Lung (tissue), 12 donors: ENCODE results near the gene SMARCAL1. TPM values are rescaled to one million over a fixed set of nuclear protein-coding genes. Genes with fewer than 3 reads are reported as not detected.

Experiments
- ATAC-seq: fragments of 200-7000 bp; cut with Tn5 transposase; one replicate; pipeline ENCODE4 v1.9.1; 2020; ENCODE audit warnings: moderate number of reproducible peaks; ENCODE audit not compliant: insufficient read depth, low FRiP score
- DNase-seq, 3 donors: peaks; one replicate each; pipeline ENCODE4 v3.0.0-alpha.2; 2013 to 2017
- H3K27ac ChIP-seq, 2 donors: one replicate each; pipeline ENCODE4 v1.5.1; 2013; ENCODE audit warnings: mild to moderate bottlenecking in 2 of 2, moderate library complexity in 2 of 2, control low read depth in 1 of 2, inconsistent platforms in 1 of 2, low read depth in 1 of 2, low read length in 1 of 2
- H3K27me3 ChIP-seq, 3 donors: one replicate each; pipeline ENCODE4 v1.5.1; 2013; ENCODE audit warnings: low read length in 2 of 3; ENCODE audit not compliant: control insufficient read depth in 3 of 3, insufficient read depth in 3 of 3
- H3K36me3 ChIP-seq, 4 donors: one replicate each; pipeline ENCODE4 v1.5.1; 2013; ENCODE audit warnings: low read length in 4 of 4, mild to moderate bottlenecking in 1 of 4, moderate library complexity in 1 of 4; ENCODE audit not compliant: control insufficient read depth in 4 of 4, insufficient read depth in 4 of 4
- H3K4me1 ChIP-seq, 5 donors: one replicate each; pipeline ENCODE4 v1.5.1; 2013; ENCODE audit warnings: low read length in 5 of 5, mild to moderate bottlenecking in 2 of 5, moderate library complexity in 1 of 5; ENCODE audit not compliant: control insufficient read depth in 5 of 5, insufficient read depth in 5 of 5
- H3K4me3 ChIP-seq: one replicate; pipeline ENCODE4 v1.5.1; 2013; ENCODE audit warnings: mild to moderate bottlenecking, control low read depth, moderate library complexity
- H3K9ac ChIP-seq, 2 donors: one replicate each; pipeline ENCODE4 v1.5.1; 2013; ENCODE audit warnings: low read length in 2 of 2, control low read depth in 1 of 2; ENCODE audit not compliant: insufficient read depth in 1 of 2
- H3K9me3 ChIP-seq, 4 donors: one replicate each; pipeline ENCODE4 v1.5.1; 2013; ENCODE audit warnings: low read length in 3 of 4, mild to moderate bottlenecking in 1 of 4, moderate library complexity in 1 of 4; ENCODE audit not compliant: control insufficient read depth in 4 of 4, insufficient read depth in 3 of 4
- CTCF ChIP-seq: IDR thresholded peaks from 2 replicates; pipeline ENCODE4 v1.5.1; 2012; ENCODE audit warnings: mild to moderate bottlenecking; ENCODE audit errors: control extremely low read depth, extremely low read depth
- WGBS, 2 donors: extraction: QIAGEN DNeasy Blood & Tissue Kit; methylation state at CpG; one replicate each; pipeline ENCODE4 v1.1.7; 2013; 5-methylcytosine and 5-hydroxymethylcytosine counted together
- polyA plus RNA-seq, 2 donors: library from polyadenylated mRNA; stranded (reverse); fragments of 200-250 nt; gene quantifications; one replicate each; pipeline ENCODE4 v1.2.1, GENCODE V29; 2013
- total RNA-seq, 2 donors: library from RNA; depleted of rRNA in 1 of 2; stranded (reverse); fragments of >200 nt in 1 of 2; gene quantifications; one replicate each; pipeline ENCODE4 v1.2.1, GENCODE V29; 2014 to 2021
- donor health status: control.
- donor health status: control.
- donor health status: Bipolar disorder and iron deficiency.
- donor health status: healthy.
- donor health status: DM: yes; HTN: yes; CAD: no.

SMARCAL1 gene
- total and polyA plus RNA-seq, 4 donors, result 5.2 to 28.6 (median 13.5) TPM

GRCh38 chr2:216370961-216371712 is 41.1 kb upstream of the SMARCAL1 start:
- Histone ChIP-seq H3K4me1 (peaks cover 0 to 14% (median 4%) of the 10 kb centered on the region in 5 donors), H3K27ac (no peak overlapping the region), H3K9ac (no peak overlapping the region), H3K9me3 (peaks cover 0 to 2% (median 0%) of the 10 kb centered on the region in 4 donors), H3K36me3 (no peaks in the 10 kb centered on the region), H3K4me3 (no peak overlapping the region), H3K27me3 (peaks cover 13 to 44% (median 31%) of the 10 kb centered on the region in 3 donors)
- ATAC-seq, result no peak
- no peak for DNase-seq
- TF ChIP-seq CTCF, result no peak
- 2 to 3% methylated on average over 29 to 53 of the region's 53 CpGs for WGBS, 2 donors

GRCh38 chr2:216371721-216372702 is 40.3 kb upstream of the SMARCAL1 start, which contains the start of gene MARCHF4:
Gene MARCHF4 (minus strand): TSS chr2:216372483. CDS start chr2:216370260, 2,223 bp downstream.
- ATAC-seq (peak; percentile 88), DNase-seq (peak; percentile 81 to 89 (median 88))
- no peak within 1 kb of the TSS for H3K4me3 ChIP-seq
- H3K36me3 ChIP-seq, result no peaks in the 10 kb centered on the region
- TF ChIP-seq CTCF, result no peak
- no peak within 1 kb of the TSS for H3K27ac ChIP-seq
- H3K27me3 ChIP-seq, result peaks cover 13 to 44% (median 31%) of the 10 kb centered on the region in 3 donors
- no peak within 1 kb of the TSS for H3K9ac ChIP-seq
- peaks cover 0 to 14% (median 4%) of the 10 kb centered on the region in 5 donors for H3K4me1 ChIP-seq
- H3K9me3 ChIP-seq, result peaks cover 0 to 2% (median 0%) of the 10 kb centered on the region in 4 donors
- WGBS, 2 donors, result 1 to 2% methylated on average over 56 to 60 of the region's 60 CpGs

- no peak for DNase-seq
- H3K4me1 ChIP-seq, result peaks cover 0 to 14% (median 4%) of the 10 kb centered on the region in 5 donors
- peaks cover 13 to 44% (median 31%) of the 10 kb centered on the region in 3 donors for H3K27me3 ChIP-seq
- no peak for TF ChIP-seq CTCF
- H3K4me3 ChIP-seq, result no peak overlapping the region
- 23 to 31% methylated on average over 6 of the region's 6 CpGs for WGBS, 2 donors
- no peak overlapping the region for H3K27ac ChIP-seq
- H3K36me3 ChIP-seq, result no peaks in the 10 kb centered on the region
- H3K9ac ChIP-seq, result no peak overlapping the region
- ATAC-seq, result no peak
- peaks cover 0 to 2% (median 0%) of the 10 kb centered on the region in 4 donors for H3K9me3 ChIP-seq
Observed at GRCh38 chr2:216372761-216373291, 39.5 kb upstream of the SMARCAL1 start.
